ENCODE data around the gene ZNF701.
"Not testable (repeated sequence)": the region's sequence is repeated elsewhere in the genome, so short reads cannot be mapped to it uniquely, and the experiment has no call there.

- TF ChIP-seq, protein P1, sequence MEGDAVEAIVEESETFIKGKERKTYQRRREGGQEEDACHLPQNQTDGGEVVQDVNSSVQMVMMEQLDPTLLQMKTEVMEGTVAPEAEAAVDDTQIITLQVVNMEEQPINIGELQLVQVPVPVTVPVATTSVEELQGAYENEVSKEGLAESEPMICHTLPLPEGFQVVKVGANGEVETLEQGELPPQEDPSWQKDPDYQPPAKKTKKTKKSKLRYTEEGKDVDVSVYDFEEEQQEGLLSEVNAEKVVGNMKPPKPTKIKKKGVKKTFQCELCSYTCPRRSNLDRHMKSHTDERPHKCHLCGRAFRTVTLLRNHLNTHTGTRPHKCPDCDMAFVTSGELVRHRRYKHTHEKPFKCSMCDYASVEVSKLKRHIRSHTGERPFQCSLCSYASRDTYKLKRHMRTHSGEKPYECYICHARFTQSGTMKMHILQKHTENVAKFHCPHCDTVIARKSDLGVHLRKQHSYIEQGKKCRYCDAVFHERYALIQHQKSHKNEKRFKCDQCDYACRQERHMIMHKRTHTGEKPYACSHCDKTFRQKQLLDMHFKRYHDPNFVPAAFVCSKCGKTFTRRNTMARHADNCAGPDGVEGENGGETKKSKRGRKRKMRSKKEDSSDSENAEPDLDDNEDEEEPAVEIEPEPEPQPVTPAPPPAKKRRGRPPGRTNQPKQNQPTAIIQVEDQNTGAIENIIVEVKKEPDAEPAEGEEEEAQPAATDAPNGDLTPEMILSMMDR (IDR thresholded peaks at IDR 0.05 in 2 of 3, conservative IDR thresholded peaks at IDR 0.05 in 1 of 3; ENCODE audit: borderline replicate concordance in 1 of 3, insufficient read depth in 1 of 3, low read depth in 2 of 3, low read length in 2 of 3) = not testable (repeated sequence)
- TF ChIP-seq EGR1 (IDR thresholded peaks at IDR 0.05; ENCODE audit: low read depth); EZH2 (IDR thresholded peaks at IDR 0.05); POLR2AphosphoS5 (IDR thresholded peaks at IDR 0.05; ENCODE audit: low read depth, low read length); POLR2A (IDR thresholded peaks at IDR 0.05; ENCODE audit: borderline replicate concordance, extremely low read depth, insufficient read depth, insufficient read length); SP1 (IDR thresholded peaks at IDR 0.05; ENCODE audit: low read depth); CEBPB (IDR thresholded peaks at IDR 0.05; ENCODE audit: low read depth); SIN3A (IDR thresholded peaks at IDR 0.05; ENCODE audit: low read depth); YY1 (IDR thresholded peaks at IDR 0.05; ENCODE audit: extremely low read depth, insufficient replicate concordance, low read depth, low read length); EZH2phosphoT487 (IDR thresholded peaks at IDR 0.05; ENCODE audit: borderline replicate concordance): not testable (repeated sequence)
These were observed 23.4 kb downstream of the ZNF701 start for GRCh38 chr19:52593441-52593840.
